ENCODE data around the gene HGFAC.

Gene HGFAC

DNA sequence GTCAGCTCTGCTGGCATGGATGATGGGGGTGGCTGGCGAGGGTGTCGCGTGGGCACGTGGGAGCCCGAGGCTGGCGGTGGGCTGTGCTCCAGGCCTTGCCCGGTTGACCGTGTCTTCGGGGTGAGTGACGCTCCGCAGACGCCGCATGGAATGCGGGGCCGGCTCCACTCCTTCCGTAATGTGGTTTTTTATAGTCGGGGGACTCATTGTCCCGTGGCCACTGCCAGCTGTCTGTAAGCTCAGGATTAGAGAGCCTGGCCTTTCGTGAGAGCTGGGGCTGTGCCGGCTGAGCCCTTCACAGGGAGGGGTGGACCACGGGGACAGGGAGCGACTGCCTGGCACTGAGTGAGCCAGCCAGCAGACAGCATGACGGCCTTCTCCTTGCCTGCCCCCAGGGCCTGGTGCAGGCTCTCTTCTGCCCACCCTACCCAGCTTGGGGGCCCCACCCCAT is 41.7 kb downstream of the HGFAC start:
- in situ Hi-C loops (cut with HindIII; ENCODE audit: low sequenced_read_pairs): no loop called here

DNA sequence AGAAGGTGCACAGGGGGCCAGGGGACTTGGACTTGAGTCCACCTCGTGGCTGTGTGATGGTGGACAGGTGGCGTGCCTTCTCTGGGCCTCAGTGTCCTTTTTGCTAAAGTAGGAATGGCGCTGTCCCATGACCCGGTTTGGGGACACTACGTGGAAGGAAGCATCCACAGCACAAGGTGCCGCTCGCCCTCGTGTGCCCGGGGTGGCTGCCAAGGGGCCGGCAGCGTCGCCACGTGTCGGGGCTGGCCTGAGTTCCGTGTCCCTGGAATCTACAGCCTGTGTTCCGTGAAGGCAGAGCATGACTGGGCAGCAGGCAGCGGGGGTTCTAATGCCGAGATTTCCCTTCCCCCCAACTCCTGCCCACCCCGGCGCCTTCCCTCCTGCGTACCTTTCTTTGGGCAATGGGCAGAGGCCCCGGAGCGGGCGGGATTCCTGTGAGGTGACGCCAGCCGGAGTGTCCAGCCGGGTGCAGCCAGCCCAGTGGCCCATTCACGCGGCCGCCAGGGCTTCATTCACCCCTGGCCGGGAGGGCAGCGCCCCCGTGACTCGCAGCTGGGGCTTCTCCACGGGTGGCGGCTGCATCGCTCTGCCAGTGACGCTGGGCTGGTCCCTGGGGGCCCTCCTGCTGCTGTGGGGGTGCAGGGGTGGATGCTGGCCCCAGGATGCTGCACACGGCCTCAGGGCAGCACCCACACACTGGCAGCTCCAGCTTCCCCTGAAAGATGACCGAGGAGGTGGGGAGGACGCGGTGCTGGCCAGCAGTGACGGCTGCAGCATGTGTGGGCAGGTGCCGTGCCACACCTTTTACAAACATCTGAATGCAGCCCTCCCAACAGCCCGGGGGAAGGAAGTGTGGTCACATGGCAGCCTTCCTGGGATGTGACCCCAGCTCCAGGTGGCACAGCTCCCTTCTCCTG is 42.5 kb downstream of the HGFAC start:
- in situ Hi-C loops (cut with HindIII; ENCODE audit: low sequenced_read_pairs): no loop called here

DNA sequence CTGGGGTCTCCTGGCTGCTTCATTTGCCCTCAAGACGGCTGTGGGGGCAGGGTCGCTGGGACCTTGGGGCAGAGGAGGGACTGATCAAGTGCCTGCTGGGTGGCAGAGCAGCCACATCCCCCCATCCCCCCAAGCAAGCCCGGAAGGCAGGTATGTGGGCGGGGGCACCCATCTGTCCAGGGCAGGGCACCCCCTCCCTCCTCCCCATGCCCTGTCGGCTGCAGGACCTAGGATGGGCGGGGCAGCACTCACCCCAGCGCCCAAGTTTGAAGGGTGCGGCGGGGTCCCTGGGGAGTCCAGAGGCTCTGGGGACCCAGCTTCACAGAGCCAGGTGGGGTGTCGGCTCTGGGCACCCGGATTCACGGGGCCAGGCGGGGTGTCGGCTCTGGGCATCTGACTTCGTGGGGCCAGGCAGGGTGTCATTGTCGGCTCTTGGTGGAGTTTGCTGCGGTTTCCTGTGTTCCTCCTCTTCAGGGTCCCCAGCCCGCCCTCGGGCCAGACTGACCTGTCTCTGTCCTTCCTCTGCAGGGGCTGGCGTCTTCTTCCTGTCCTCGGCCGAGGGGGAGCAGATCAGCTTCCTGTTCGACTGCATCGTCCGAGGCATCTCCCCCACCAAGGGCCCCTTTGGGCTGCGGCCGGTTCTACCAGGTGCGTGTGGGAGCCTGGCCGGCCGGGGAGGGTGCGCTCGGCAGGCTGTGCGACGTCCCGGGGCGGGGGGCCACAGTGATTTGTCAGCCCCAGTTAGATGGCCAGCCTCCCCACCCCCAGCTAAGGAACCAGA is 43.4 kb downstream of the HGFAC start:
- in situ Hi-C loops (cut with HindIII; ENCODE audit: low sequenced_read_pairs): no loop called here

DNA sequence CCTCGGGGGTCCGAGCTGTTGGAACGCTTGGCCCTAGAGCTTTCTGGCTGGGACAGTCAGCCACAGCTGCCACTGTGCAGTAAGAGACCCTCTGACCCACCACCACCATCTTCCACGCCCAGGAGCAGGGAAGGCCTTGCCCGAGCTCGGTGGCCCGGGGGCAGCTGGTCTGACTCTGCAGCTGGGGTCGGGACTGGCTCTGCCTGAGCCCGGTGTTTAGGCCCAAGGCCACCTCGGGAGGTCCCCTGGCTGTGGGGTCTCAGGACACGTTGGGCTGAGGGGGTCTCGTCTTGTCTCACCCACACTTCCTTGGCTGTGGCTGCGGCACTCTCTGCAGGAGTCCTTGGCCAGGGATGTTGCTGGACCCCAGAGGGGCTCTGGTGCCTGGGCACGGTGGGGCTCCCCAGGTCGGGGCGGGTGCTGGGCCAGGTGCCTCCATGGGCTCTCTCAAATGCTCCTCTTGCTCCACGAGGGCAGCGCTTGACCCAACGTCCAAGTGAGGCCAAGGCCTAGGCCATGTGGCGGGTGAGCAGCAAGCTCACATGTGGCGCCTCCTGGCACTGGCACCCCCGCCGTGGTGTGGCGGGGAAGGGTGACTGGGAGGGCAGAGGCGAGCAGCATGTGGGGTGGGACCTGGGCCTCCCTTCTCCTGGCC is 44.2 kb downstream of the HGFAC start:
- in situ Hi-C loops (cut with HindIII; ENCODE audit: low sequenced_read_pairs): no loop called here

DNA sequence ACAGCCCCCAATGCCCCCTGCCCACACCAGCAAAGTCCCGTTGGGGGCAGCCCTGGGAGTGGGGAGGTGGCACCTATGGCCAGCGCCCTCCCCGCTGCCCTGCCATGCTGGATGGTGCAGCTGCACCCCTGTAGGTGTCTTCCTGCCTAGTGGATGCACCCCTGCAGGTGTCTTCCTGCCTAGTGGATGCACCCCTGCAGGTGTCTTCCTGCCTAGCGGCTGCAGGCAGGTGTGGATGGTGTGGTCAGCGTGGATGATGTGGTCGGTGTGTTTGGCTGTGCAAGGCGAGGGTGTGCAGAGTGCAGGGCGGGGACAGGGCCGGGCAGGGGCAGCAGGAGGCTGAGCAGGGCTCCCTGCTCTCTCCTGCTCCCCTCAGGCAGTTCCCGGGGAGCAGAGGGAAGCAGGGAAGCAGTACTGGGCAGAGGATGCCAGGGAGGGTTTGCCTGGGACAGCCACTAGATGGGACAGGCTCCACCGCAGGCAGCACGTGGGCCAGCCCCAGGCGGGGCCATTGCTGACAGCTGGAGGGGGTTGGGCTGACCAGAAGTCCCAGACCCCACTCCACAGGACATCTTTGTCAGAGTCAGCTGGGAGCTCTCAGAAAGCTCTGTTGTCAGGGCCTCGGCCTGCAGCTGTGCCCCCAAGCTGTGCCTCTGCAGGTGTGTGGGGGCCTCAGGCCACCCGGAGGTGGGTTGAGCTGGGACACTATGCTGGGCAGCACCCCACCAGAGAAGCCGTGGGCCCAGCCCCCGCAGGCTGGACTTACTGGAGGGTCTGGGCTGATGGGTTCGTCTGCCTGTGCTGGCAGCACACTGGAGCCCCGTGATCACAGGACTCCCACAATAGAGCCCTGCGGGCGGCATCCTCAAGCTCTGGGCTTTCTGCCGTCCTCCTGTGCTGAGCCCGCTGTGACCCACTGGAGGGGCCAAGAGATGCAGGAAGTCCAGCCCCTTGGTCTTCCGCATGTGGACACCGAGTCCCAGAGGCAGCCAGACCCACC is 45.1 kb downstream of the HGFAC start:
- in situ Hi-C loops (cut with HindIII; ENCODE audit: low sequenced_read_pairs): no loop called here

DNA sequence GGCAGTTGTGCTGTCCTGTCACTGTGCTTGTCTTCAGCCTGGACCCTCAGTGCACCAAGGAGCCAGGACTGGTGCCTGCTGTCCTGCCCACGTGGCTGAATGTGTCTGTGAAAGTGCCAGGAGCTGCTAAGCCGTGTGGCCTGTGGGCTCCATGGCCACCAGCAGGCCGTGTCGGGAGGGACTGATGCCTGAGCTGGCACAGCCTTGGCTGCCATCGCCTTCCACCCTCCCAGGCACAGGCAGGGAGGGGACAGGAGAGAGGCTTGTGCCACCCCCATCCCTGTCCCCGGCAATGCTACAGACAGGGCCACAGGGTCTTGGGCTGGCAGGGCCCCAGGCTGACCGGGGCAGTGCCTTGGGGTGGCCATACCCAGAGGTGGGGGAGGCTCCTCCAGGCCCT is 46.1 kb downstream of the HGFAC start:
- in situ Hi-C loops (cut with HindIII; ENCODE audit: low sequenced_read_pairs): no loop called here

DNA sequence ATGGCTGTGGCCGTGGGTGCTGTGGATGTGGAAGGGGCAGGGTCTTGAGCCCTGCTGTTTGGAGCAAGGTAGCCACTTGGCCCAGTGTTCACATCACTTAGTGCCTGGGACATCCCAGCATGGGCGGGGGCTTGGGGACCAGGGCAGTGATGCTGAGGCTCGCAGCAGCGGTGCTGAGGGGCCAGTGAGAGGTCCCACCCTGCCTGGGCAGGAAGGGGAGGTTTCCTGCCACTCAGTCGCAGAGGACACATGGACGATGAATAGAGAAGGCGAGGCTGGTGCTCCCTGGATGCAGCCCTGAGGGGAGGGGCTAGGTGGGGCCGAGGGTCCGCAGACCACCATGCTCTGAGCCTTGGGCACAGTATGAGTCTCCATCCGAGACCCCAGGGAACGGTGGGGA is 47.1 kb downstream of the HGFAC start:
- in situ Hi-C loops (cut with HindIII; ENCODE audit: low sequenced_read_pairs): no loop called here

DNA sequence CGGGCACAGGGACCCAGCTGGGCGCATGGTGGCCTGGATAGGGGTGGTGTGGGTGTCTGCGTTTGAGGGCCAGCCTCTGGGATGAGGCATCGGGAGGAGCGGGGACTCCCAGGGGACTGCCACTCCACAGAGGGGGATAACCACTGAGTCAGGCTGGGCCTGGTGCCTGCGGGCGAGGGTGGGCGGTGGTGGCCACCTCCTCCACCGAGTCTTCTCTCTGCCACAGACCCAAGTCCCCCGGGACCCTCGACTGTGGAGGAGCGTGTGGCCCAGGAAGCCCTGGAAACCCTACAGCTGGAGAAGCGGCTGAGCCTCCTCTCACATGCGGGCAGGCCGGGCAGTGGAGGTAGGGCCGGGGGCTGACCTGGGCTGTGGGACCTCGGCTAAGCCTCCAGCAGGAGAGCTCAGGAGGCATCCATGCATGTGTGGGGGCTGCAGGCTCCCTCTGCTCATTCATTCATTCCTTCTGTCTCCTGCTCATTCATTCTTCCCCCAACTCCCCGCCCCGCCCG is 47.7 kb downstream of the HGFAC start:
- in situ Hi-C loops (cut with HindIII; ENCODE audit: low sequenced_read_pairs): no loop called here

DNA sequence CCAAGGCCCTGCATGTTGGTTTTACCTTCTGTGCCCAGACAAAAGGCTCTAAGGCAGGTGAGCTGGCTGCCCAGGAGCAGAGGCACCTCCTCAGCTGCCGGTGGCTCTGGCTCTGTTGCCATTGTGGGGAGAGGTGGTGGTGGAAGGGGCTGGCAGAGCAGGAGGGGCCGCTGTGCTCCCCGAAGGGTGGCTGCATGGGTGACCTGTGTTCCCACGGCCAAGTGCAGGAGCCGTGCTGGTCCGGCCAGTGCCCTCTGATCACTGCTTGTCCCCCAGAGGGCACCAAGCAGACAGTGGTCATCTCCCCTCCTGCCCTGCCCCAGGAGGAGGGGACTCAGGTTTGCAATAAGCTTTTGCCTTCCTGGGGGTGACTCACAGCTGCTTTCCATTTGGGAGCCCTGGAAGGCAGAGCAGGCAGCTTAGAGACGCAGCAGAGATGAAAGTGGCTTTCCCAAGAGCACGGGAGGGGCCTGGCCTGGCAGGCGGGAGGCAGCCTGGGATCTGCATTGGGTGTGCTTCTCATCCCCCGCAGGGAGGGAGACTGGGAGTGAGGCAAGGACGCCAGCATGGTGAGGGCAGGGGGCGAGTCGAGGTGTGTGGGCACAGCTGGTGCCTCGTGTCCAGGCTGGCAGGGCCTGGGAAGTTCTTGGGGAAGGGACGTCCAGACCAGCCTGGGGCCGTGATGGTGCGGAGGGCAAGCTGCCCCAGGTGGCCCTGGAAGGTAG is 50.1 kb downstream of the HGFAC start:
- in situ Hi-C loops (cut with HindIII; ENCODE audit: low sequenced_read_pairs): no loop called here

DNA sequence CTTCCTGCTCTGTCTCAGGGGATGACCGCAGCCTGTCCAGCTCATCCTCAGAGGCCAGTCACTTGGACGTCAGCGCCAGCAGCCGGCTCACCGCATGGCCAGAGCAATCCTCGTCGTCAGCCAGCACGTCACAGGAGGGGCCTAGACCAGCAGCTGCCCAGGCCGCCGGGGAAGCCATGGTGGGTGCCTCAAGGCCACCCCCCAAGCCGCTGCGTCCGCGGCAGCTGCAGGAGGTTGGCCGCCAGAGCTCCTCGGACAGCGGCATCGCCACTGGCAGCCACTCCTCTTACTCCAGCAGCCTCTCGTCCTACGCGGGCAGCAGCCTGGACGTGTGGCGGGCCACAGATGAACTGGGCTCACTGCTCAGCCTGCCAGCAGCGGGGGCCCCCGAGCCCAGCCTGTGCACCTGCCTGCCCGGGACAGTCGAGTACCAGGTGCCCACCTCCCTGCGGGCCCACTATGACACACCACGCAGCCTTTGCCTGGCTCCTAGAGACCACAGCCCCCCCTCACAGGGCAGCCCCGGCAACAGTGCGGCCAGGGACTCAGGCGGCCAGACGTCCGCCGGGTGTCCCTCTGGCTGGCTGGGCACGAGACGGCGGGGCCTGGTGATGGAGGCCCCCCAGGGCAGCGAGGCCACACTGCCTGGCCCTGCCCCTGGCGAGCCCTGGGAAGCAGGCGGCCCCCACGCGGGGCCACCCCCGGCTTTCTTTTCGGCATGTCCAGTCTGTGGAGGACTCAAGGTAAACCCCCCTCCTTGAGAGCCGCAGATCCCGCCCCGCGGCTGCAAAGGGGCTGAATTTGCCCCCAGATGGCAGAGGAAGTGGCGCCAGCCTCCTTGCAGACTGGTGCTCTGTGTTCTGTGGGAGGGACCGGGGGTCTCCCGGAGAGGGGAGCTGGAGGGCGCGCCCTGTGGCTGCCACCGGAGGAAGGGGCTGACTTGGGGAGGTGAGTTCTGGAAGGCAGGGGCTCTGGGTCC is 51.3 kb downstream of the HGFAC start:
- in situ Hi-C loops (cut with HindIII; ENCODE audit: low sequenced_read_pairs): no loop called here

DNA sequence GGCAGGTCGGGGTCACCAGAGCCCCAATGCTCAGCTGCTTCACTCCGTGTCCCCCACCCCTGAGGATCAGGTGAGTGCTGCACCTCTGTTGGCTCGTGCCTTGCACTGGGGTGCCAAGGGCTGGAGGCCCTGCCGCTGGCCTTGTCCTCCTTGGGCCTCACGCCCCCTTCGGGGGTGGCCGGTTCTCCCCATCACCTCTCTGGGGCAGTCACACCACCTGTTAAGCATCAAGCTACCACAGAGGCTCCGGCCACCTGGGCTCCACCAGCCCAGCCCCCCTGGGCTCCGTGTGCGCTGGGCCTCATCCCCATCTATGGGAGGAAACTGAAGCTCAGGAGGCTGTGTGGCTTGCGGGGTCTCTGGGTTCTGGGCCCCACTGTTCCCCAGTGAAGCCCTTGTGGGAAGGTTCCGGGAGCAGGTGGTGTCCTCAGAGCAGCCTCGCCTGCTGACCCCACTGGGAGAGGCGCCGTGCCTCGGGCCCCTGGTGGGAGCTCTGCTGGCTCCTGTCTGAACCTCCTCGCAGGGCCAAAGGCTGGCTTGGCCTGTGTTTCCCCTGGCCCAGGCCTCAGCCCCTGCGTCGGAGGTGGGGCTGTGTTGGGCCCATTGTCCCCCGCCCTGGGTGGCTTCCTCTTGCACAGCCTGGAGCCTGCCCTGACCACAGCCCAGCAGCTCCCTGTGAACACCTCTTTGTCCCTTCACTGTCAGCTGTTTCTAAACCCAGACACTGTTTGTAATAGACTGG is 52.1 kb downstream of the HGFAC start:
- in situ Hi-C loops (cut with HindIII; ENCODE audit: low sequenced_read_pairs): no loop called here

DNA sequence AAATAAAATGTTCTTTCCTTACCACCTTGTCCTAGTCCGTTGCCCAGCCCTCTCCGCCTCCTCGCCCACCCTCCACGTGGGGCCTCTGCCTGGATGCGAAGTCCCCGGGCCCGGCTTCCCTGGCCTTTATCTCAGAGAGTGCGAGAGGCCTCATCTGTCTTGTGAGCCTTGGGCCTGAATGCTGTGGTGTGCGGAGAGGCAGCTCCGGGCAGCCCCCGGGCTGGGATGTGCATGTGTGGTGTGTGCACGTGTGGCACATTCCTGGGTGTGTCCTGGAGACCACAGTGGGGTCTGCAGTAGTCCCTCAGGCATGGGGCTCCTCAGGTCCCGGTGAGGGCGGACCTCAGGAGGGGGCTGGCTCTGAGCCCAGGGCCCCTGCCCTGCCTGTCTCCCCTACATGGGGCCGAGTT is 52.7 kb downstream of the HGFAC start:
- in situ Hi-C loops (cut with HindIII; ENCODE audit: low sequenced_read_pairs): no loop called here

DNA sequence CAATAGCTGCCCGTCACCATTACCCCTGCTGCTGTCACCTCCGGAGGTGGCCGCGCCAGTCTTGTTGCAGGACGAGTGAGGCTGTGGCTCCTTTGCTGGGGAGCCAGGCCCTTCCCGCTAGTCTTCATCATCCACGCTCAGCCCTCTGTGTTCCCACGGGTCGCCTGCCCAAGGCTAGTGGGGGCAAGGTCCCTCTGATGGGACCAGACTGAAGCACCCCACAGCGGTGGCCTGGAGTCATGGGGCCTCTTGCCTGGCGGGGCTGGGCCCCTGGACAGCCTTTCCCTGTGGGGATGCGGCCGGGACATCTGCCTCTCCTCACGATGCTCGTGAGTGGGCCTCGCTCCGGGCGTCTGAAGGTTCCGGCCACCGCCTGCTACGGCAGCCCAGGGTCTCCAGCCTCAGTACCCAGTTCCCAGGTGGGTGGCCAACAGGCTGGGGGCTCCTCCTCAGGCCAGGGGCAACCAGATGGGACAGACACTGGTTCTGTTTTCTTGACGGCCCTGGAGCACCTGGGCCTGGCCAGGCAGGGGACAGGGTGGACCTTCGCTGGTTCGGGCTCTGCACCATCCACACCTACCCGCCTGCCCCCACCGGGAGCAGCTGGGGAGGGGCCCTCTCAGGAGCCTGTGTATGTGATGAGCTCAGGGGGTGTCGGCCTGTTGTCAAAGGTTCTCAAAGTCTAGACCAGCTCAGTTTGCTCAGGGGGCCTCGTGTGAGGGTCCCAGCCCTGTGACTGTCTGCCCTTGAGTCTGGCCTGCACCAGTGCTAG is 53.6 kb downstream of the HGFAC start:
- in situ Hi-C loops (cut with HindIII; ENCODE audit: low sequenced_read_pairs): no loop called here

DNA sequence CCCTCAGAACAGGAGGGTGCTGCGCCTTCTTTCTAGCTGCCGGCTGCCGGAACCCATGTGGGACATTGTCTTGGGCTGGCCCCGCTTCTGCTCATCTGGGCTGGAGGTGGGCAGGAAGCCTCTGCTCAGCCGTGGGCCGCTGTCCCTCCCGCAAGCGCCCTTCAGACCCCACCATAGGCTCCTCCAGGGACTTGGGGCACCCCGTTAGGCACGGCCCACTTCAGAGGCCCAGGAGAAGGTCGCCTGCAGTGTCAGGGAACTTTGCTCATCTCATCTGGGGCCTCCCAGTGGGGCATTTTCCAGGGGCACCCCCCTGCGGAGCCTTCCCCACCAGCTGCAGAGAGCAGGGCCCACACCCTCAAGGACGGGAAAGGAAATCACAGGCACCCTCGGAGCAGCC is 54.3 kb downstream of the HGFAC start:
- in situ Hi-C loops (cut with HindIII; ENCODE audit: low sequenced_read_pairs): no loop called here

DNA sequence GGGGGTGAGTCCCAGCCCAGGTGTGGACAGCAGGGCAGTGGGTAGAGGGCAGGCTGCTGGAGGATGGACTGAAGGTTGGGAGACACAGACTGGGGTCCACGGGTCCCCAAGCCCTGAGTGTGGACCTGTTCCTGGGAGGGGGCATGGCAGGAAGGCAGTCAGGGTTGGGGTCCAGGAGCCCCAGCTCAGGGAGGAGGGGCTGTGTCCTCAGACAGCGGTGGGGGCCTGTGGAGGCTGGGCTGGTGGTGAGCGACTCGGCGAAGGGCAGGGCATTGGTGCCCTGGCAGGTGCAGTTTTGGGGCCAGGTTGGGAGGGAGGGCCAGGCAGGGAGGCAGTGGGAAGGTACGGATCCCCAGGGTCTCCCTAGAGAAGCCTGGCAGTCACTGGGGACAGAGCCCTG is 55.3 kb downstream of the HGFAC start:
- in situ Hi-C loops (cut with HindIII; ENCODE audit: low sequenced_read_pairs): no loop called here

DNA sequence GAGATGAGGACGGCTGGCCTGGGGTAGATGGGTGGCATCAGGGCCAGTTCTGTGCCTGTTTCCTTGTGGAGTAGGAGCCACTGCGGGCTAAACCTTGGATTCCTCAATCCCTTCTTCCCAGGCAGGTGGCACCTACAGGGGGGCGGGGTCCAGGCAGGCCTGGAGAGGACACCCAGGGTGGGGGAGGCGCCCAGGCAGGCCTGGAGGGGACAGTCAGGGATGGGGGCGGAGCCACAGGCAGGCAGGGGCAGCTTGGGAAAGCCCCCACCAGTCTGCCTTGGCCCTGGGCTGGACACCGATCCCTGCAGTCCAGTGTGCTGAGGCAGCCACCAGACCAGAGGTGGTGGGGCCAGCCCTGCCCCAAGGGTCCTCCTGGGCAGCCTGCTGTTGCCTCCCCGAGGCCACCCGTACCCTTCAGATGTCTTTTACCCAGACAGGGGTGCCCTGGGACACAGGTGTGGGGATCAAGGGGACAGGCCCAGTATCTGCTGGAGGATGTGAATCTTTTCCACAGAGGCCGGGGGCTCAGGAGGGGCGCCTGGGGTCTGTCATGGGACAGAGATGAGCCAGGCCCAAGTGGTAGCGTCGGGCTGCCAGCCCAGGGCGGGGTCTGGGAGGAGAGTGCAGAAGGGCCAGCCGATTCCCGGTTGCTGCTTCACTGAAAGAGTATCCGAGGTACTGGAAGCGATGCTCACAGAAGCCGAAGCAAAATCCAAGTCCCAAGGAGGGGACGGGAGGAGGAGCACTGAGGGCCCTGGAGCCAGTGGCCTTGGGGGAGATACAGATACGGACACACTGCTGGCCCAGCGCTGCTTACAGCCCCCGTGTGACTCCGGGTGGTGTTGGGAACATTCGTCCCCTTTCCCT is 56.0 kb downstream of the HGFAC start:
- in situ Hi-C loops (cut with HindIII; ENCODE audit: low sequenced_read_pairs): no loop called here

All from endothelial cell of hepatic sinusoid (primary cell).